Endothelial cell of umbilical vein (primary cell): Measurements from ENCODE around the gene SMIM27. TPM values are rescaled to one million over a fixed set of nuclear protein-coding genes. Genes with fewer than 3 reads are reported as not detected.
A peak's percentile ranks its signal among the peaks of the same experiment; 100 is the strongest.

Experiments
- Bru-seq: library from RNA; stranded (reverse); fragments of 400-500 nt; gene quantifications from one replicate; lab custom pipeline; 2021; lab: Mats Ljungman, UMichigan
- BruChase-seq, 2 experiments: library from RNA; stranded (reverse); fragments of 400-500 nt; gene quantifications; one replicate each; lab custom pipeline; 2021; lab: Mats Ljungman, UMichigan
- BruUV-seq: library from RNA; stranded (reverse); fragments of 400-500 nt; replicated peaks from 2 replicates; lab custom pipeline; 2021; lab: Mats Ljungman, UMichigan
- CTCF ChIA-PET: fragments of 300-600, 350-600 bp; sonication (Branson Sonifier 250); formaldehyde crosslinking; loops from one replicate; lab custom pipeline; 2021; ENCODE audit warnings: antibody characterized with exemption, inconsistent platforms; lab: Charles Lee
- POLR2A ChIA-PET: fragments of 300-600, 350-600 bp; sonication (Branson Sonifier 250); formaldehyde crosslinking; loops from one replicate; lab custom pipeline; 2021; ENCODE audit warnings: antibody characterized with exemption, inconsistent platforms; lab: Charles Lee
- DNase-seq: peaks from one replicate; pipeline ENCODE4 v3.0.0-alpha.2; 2011; ENCODE audit warnings: low read depth, low spot score
- FAIRE-seq: peaks from 2 replicates; lab custom pipeline; 2011; peaks lifted over from hg19 to GRCh38; lab: Jason Lieb, UNC
- H2AFZ ChIP-seq: 2 replicates; pipeline ENCODE4 v1.6.0; 2012; ENCODE audit warnings: low read depth, low read length, control low read depth, inconsistent platforms
- H3K27ac ChIP-seq: 2 replicates; pipeline ENCODE4 v1.5.1; 2011; ENCODE audit warnings: low read depth, mild to moderate bottlenecking, control low read depth, low read length, moderate library complexity; ENCODE audit not compliant: insufficient read depth
- H3K27me3 ChIP-seq, 2 experiments: 2 replicates each; pipeline versions ENCODE4 v1.6.0 to v1.6.1; 2011; ENCODE audit warnings: low read length in 2 of 2, mixed read lengths in 1 of 2; ENCODE audit not compliant: control insufficient read depth in 2 of 2, insufficient read depth in 2 of 2
- H3K36me3 ChIP-seq, 2 experiments: 2 replicates in 1 of 2; 3 replicates in 1 of 2; pipeline ENCODE4 v1.5.1; 2011; ENCODE audit warnings: low read length in 2 of 2, mild to moderate bottlenecking in 1 of 2, moderate library complexity in 1 of 2; ENCODE audit not compliant: control insufficient read depth in 2 of 2, insufficient read depth in 2 of 2; ENCODE audit errors: extremely low read depth in 1 of 2
- H3K4me1 ChIP-seq: 3 replicates; pipeline ENCODE4 v1.5.1; 2011; ENCODE audit warnings: mild to moderate bottlenecking, low read length; ENCODE audit not compliant: control insufficient read depth, insufficient read depth; ENCODE audit errors: extremely low read depth
- H3K4me2 ChIP-seq: 2 replicates; pipeline ENCODE4 v1.6.1; 2011; ENCODE audit warnings: low read length, control low read depth, mixed read lengths; ENCODE audit not compliant: insufficient read depth
- H3K4me3 ChIP-seq, 3 experiments: fragments of 200-600 bp in 1 of 3; sonication (generic), shearing (Covaris generic) in 1 of 3; replicated peaks in 1 of 3; 2 replicates each; pipeline ENCODE4 v1.5.1; 2011 to 2016; ENCODE audit warnings: control low read depth in 3 of 3, low read length in 3 of 3, mild to moderate bottlenecking in 2 of 3, inconsistent platforms in 1 of 3, low read depth in 1 of 3, moderate library complexity in 1 of 3; ENCODE audit not compliant: insufficient read depth in 1 of 3
- H3K79me2 ChIP-seq: 2 replicates; pipeline ENCODE4 v1.6.0; 2012; ENCODE audit warnings: low read length, inconsistent platforms; ENCODE audit not compliant: control insufficient read depth, insufficient read depth
- H3K9ac ChIP-seq: replicated peaks from 2 replicates; pipeline ENCODE3; 2011; ENCODE audit warnings: low read length, control low read depth; ENCODE audit not compliant: insufficient read depth; ENCODE audit errors: extremely low read depth
- H3K9me1 ChIP-seq: replicated peaks from 3 replicates; pipeline ENCODE4 v1.6.0; 2011; ENCODE audit warnings: mild to moderate bottlenecking, low read length; ENCODE audit not compliant: control insufficient read depth, insufficient read depth; ENCODE audit errors: extremely low read depth
- H3K9me3 ChIP-seq: replicated peaks from 2 replicates; pipeline ENCODE4 v1.5.1; 2012; ENCODE audit warnings: low read length, inconsistent platforms; ENCODE audit not compliant: control insufficient read depth, insufficient read depth
- H4K20me1 ChIP-seq: replicated peaks from 2 replicates; pipeline ENCODE3; 2011; ENCODE audit warnings: mild to moderate bottlenecking, low read length; ENCODE audit not compliant: control insufficient read depth, insufficient read depth; ENCODE audit errors: extremely low read depth
- EZH2 ChIP-seq: IDR thresholded peaks from 2 replicates; pipeline ENCODE4 v1.6.1; 2012; ENCODE audit warnings: borderline replicate concordance, low read depth, mild to moderate bottlenecking, moderate library complexity, low read length, inconsistent platforms; ENCODE audit not compliant: severe bottlenecking
- FOS ChIP-seq: IDR thresholded peaks from 2 replicates; pipeline ENCODE4 v1.6.1; 2011; ENCODE audit warnings: mild to moderate bottlenecking, low read length, moderate library complexity, borderline replicate concordance; ENCODE audit not compliant: insufficient read depth
- POLR2A ChIP-seq: IDR thresholded peaks from 2 replicates; pipeline ENCODE4 v1.6.1; 2012; ENCODE audit warnings: low read depth, mild to moderate bottlenecking, control low read depth, low read length
- POLR2AphosphoS5 ChIP-seq: IDR thresholded peaks from 2 replicates; pipeline ENCODE4 v1.6.1; 2012; ENCODE audit warnings: low read depth, mild to moderate bottlenecking, control low read depth, low read length, moderate library complexity; ENCODE audit not compliant: insufficient read depth
- dilution Hi-C: fragments of 300-500 bp; cut with MboI; formaldehyde crosslinking; loops from one replicate; pipeline ENCODE4 v1.15.0; 2019; ENCODE audit warnings: low sequenced_read_pairs; ENCODE audit not compliant: extremely low pct_ligation_motif_present
- intact Hi-C: fragments of 100-400 bp; cut with micrococcal nuclease; formaldehyde crosslinking; loops from one replicate; pipeline ENCODE4 v1.10.0; 2022
- long read RNA-seq: library from polyadenylated mRNA; stranded (forward); transcript quantifications from one replicate; pipeline ENCODE4 v2.0.0, GENCODE V29; 2021
- polyA minus RNA-seq, 3 experiments: library from RNA; depleted of rRNA, polyadenylated mRNA; stranded (reverse); fragments of >200 nt; gene quantifications; 1 replicate in 1 of 3; 2 replicates in 2 of 3; pipeline ENCODE4 v1.2.3, GENCODE V29; 2011
- polyA plus RNA-seq, 4 experiments: library from polyadenylated mRNA; depleted of rRNA in 3 of 4; stranded (reverse) in 3 of 4; unstranded in 1 of 4; fragments of >200 nt; gene quantifications; 2 replicates each; pipeline versions ENCODE4 v1.2.1 to v1.2.3, GENCODE V29; 2011 to 2012; ENCODE audit warnings: missing spikeins in 1 of 4
- total RNA-seq: library from RNA; stranded (reverse); gene quantifications from 2 replicates; pipeline ENCODE4 v1.2.3, GENCODE V29; 2021
- TF ChIP-seq, protein P1 (sequence below): IDR thresholded peaks from 2 replicates; pipeline ENCODE4 v1.6.1; 2011; ENCODE audit not compliant: insufficient read depth, insufficient read length

Gene SMIM27, protein sequence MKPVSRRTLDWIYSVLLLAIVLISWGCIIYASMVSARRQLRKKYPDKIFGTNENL
- total RNA-seq, result 9.5 and 11.5 TPM in 2 replicates
- polyA plus RNA-seq, result 2.6 and 3.4 TPM in 2 replicates
- polyA plus RNA-seq (2011; cell fraction: cytosol; rRNA removed), result 3.2 and 3.7 TPM in 2 replicates
- polyA plus RNA-seq (2011; cell fraction: nucleus; rRNA removed), result 2.7 and 2.9 TPM in 2 replicates
- polyA plus RNA-seq (2012), result 19.4 and 20.1 TPM in 2 replicates
- 1.00 and 7.6 TPM in 2 replicates for polyA minus RNA-seq
- 3.1 TPM for polyA minus RNA-seq (2011; cell fraction: cytosol; rRNA and poly(A)+ RNA removed)
- polyA minus RNA-seq (2011; cell fraction: nucleus; rRNA and poly(A)+ RNA removed), result 3.2 and 4.3 TPM in 2 replicates
- Bru-seq, nascent RNA, result percentile 38 among the genes with signal in this experiment
- percentile 31 among the genes with signal in this experiment for BruChase-seq, experiment 1, labeled RNA remaining after a 6-hour chase
- BruChase-seq, experiment 2, labeled RNA remaining after a 2-hour chase, result percentile 30 among the genes with signal in this experiment
- long read RNA-seq, partial matches to known transcripts, result 62 of 68 reads
- long read RNA-seq, other reads (novel, unspliced or antisense), result 3 of 68 reads

DNA sequence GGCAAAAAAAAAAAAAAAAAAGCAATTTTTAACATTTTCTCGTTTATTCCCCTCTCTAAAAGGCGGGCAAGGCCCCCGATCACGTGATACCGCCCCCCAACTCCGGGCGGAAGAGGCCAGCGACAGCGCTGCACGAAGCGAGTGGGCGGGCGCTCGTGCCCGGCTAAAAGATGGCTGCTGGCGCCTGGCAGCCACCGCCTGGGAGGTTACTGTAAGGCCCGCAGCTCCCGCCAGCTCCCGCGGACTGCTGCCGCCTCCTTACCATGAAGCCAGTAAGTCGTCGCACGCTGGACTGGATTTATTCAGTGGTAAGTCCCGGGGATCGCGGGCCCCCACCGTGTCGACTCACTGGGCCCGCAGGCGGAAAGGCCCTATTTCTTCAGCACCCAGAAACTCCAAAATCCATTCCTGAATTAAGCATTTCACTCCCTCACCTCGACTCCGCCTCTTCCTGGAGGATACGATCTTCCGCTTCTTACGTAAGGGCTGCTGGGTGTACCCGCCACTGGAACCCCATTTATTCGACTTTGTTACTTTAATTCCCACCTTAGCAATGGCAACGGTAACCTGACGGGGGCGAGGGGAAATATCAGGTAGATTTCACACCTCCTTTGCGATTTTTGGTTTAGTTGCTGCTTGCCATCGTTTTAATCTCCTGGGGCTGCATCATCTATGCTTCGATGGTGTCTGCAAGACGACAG, at the start of gene SMIM27, which contains the start of gene TOPORS:
TSS of gene SMIM27 (plus strand) at position 156 of the 701 bp plus-strand sequence. CDS start at position 264, 108 bp downstream.
TSS of gene TOPORS (minus strand) at position 415 of the 701 bp plus-strand sequence. CDS start at position 265, 150 bp downstream.
- Histone ChIP-seq H2AFZ (peak within 1 kb of the TSS; percentile 84), H3K36me3 (no peaks in the 10 kb centered on the region), H3K4me3 (peak within 1 kb of the TSS; percentile 71 to 88 (median 77)), H3K4me1 (peaks cover 17% of the 10 kb centered on the region), H4K20me1 (no peaks in the 10 kb centered on the region), H3K27me3 (no peaks in the 10 kb centered on the region), H3K4me2 (peak within 1 kb of the TSS; percentile 92), H3K9me3 (no peaks in the 10 kb centered on the region), H3K79me2 (peaks cover 45% of the 10 kb centered on the region), H3K9me1 (no peaks in the 10 kb centered on the region), H3K9ac (peak within 1 kb of the TSS; percentile 94), H3K27ac (peak within 1 kb of the TSS; percentile 92)
- ChIA-PET POLR2A (interaction anchor here (0.7 kb wide), 2 partner anchors 66 to 473 kb away, joined by 3 to 9 read pairs; partner anchors contain the start of gene DNAJA1), CTCF (interaction anchor here (0.9 to 2.7 kb wide), 9 partner anchors 20 to 174 kb away, joined by 3 to 28 read pairs (median 4); partner anchors contain the start of gene ACO1)
- peak; percentile 83 for FAIRE-seq
- dilution Hi-C loops (loop anchor here (25.0 kb wide), 1 partner anchor 165 kb away; the partner anchor contains the start of gene ACO1), intact Hi-C loops (loop anchor here (1.0 kb wide), 4 partner anchors 20 to 173 kb away; no protein-coding TSS in a partner anchor)
- DNase-seq, result peak; percentile 92
- TSS peak; percentile 66 for BruUV-seq
- peak; percentile 88 for TF ChIP-seq POLR2A
- peak; percentile 80 for TF ChIP-seq POLR2AphosphoS5
- TF ChIP-seq EZH2, result no peak
- TF ChIP-seq, protein P1, sequence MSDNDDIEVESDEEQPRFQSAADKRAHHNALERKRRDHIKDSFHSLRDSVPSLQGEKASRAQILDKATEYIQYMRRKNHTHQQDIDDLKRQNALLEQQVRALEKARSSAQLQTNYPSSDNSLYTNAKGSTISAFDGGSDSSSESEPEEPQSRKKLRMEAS, result peak; percentile 26
- TF ChIP-seq FOS, result no peak
